ENCODE measurements around the gene DOK7. TPM values are rescaled to one million over a fixed set of nuclear protein-coding genes. Genes with fewer than 3 reads are reported as not detected.

The DOK7 gene
- total RNA-seq, 1 experiment from 2014 or later, result not detected

- CTCF ChIA-PET, result no interaction called here
- POLR2A ChIA-PET (ENCODE audit: low non-redundant PET), result no interaction called here
- no peak overlapping the region for H3K27ac ChIP-seq (ENCODE audit: low read depth, low read length, poor library complexity, severe bottlenecking)
- peaks cover 4% of the 10 kb centered on the region for H3K4me1 ChIP-seq (ENCODE audit: insufficient read depth, low read length, poor library complexity, severe bottlenecking)
- no TSS peak for BruUV-seq (replicated peaks)
- H3K36me3 ChIP-seq (ENCODE audit: insufficient read depth, low read length, poor library complexity, severe bottlenecking), result peaks cover 12% of the 10 kb centered on the region
- DNase-seq (ENCODE audit: low spot score), result no peak
- intact Hi-C loops (cut with micrococcal nuclease; ENCODE audit: unreplicated experiment), result no loop called here
- H3K4me3 ChIP-seq (ENCODE audit: low read depth, low read length, poor library complexity, severe bottlenecking), result no peak overlapping the region
- TF ChIP-seq EZH2 (IDR thresholded peaks at IDR 0.05; ENCODE audit: borderline replicate concordance, low read depth, low read length, poor library complexity, severe bottlenecking), result no peak
- TF ChIP-seq, protein P1, sequence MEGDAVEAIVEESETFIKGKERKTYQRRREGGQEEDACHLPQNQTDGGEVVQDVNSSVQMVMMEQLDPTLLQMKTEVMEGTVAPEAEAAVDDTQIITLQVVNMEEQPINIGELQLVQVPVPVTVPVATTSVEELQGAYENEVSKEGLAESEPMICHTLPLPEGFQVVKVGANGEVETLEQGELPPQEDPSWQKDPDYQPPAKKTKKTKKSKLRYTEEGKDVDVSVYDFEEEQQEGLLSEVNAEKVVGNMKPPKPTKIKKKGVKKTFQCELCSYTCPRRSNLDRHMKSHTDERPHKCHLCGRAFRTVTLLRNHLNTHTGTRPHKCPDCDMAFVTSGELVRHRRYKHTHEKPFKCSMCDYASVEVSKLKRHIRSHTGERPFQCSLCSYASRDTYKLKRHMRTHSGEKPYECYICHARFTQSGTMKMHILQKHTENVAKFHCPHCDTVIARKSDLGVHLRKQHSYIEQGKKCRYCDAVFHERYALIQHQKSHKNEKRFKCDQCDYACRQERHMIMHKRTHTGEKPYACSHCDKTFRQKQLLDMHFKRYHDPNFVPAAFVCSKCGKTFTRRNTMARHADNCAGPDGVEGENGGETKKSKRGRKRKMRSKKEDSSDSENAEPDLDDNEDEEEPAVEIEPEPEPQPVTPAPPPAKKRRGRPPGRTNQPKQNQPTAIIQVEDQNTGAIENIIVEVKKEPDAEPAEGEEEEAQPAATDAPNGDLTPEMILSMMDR (conservative IDR thresholded peaks at IDR 0.05; ENCODE audit: low read depth, low read length), result no peak
- H3K9me3 ChIP-seq (ENCODE audit: low read depth, low read length, poor library complexity, severe bottlenecking), result no peaks in the 10 kb centered on the region
- no peaks in the 10 kb centered on the region for H3K27me3 ChIP-seq (replicated peaks; ENCODE audit: insufficient read depth, low read depth, low read length, poor library complexity)
Measured at GRCh38 chr4:3414421-3415279, 48.5 kb upstream of the DOK7 start.

GRCh38 chr4:3415471-3416141, 47.5 kb upstream of the DOK7 start:
- CTCF ChIA-PET, result no interaction called here
- Histone ChIP-seq H3K27ac (ENCODE audit: low read depth, low read length, poor library complexity, severe bottlenecking) (no peak overlapping the region), H3K27me3 (replicated peaks; ENCODE audit: insufficient read depth, low read depth, low read length, poor library complexity) (no peaks in the 10 kb centered on the region), H3K9me3 (ENCODE audit: low read depth, low read length, poor library complexity, severe bottlenecking) (no peaks in the 10 kb centered on the region), H3K4me1 (ENCODE audit: insufficient read depth, low read length, poor library complexity, severe bottlenecking) (no peaks in the 10 kb centered on the region), H3K4me3 (ENCODE audit: low read depth, low read length, poor library complexity, severe bottlenecking) (no peak overlapping the region), H3K36me3 (ENCODE audit: insufficient read depth, low read length, poor library complexity, severe bottlenecking) (peaks cover 12% of the 10 kb centered on the region)
- DNase-seq (ENCODE audit: low spot score), result no peak
- intact Hi-C loops (cut with micrococcal nuclease; ENCODE audit: unreplicated experiment), result no loop called here
- no peak for TF ChIP-seq EZH2 (IDR thresholded peaks at IDR 0.05; ENCODE audit: borderline replicate concordance, low read depth, low read length, poor library complexity, severe bottlenecking)
- TF ChIP-seq, protein P1 (conservative IDR thresholded peaks at IDR 0.05; ENCODE audit: low read depth, low read length), result no peak
- POLR2A ChIA-PET (ENCODE audit: low non-redundant PET), result no interaction called here
- BruUV-seq (replicated peaks), result no TSS peak

- no peak overlapping the region for H3K4me3 ChIP-seq (ENCODE audit: low read depth, low read length, poor library complexity, severe bottlenecking)
- ChIA-PET CTCF (no interaction called here), POLR2A (ENCODE audit: low non-redundant PET) (no interaction called here)
- H3K27ac ChIP-seq (ENCODE audit: low read depth, low read length, poor library complexity, severe bottlenecking), result no peak overlapping the region
- DNase-seq (ENCODE audit: low spot score), result no peak
- peaks cover 12% of the 10 kb centered on the region for H3K36me3 ChIP-seq (ENCODE audit: insufficient read depth, low read length, poor library complexity, severe bottlenecking)
- no peaks in the 10 kb centered on the region for H3K9me3 ChIP-seq (ENCODE audit: low read depth, low read length, poor library complexity, severe bottlenecking)
- BruUV-seq (replicated peaks), result no TSS peak
- H3K4me1 ChIP-seq (ENCODE audit: insufficient read depth, low read length, poor library complexity, severe bottlenecking), result no peaks in the 10 kb centered on the region
- TF ChIP-seq EZH2 (IDR thresholded peaks at IDR 0.05; ENCODE audit: borderline replicate concordance, low read depth, low read length, poor library complexity, severe bottlenecking), result no peak
- TF ChIP-seq, protein P1 (conservative IDR thresholded peaks at IDR 0.05; ENCODE audit: low read depth, low read length), result no peak
- intact Hi-C loops (cut with micrococcal nuclease; ENCODE audit: unreplicated experiment), result no loop called here
- no peaks in the 10 kb centered on the region for H3K27me3 ChIP-seq (replicated peaks; ENCODE audit: insufficient read depth, low read depth, low read length, poor library complexity)
Measured at GRCh38 chr4:3416270-3416669, 46.8 kb upstream of the DOK7 start.

Data from A673 (cell line).